Pulmonary artery endothelial cell (primary cell): ENCODE data around the gene SLC25A42. TPM values are rescaled to one million over a fixed set of nuclear protein-coding genes. Genes with fewer than 3 reads are reported as not detected.
"Not testable (repeated sequence)": the region's sequence is repeated elsewhere in the genome, so short reads cannot be mapped to it uniquely, and the experiment has no call there.

ENCODE experiments used
- DNase-seq: peaks from one replicate; pipeline ENCODE4 v3.0.0-alpha.2; 2011; ENCODE audit warnings: low read depth, low spot score
- total RNA-seq: library from RNA; depleted of rRNA; stranded (reverse); fragments of >200 nt; gene quantifications from 2 replicates; pipeline ENCODE4 v1.2.3, GENCODE V29; 2014

SLC25A42 gene
- 3.7 and 4.1 TPM in 2 replicates for total RNA-seq

- DNase-seq: peak; percentile 99
These were observed at the start of gene SLC25A42 for GRCh38 chr19:19063183-19064097. Gene SLC25A42, plus strand, starts transcription at chr19:19063994. Its CDS starts 32,131 bp downstream, at chr19:19096125.

- no peak for DNase-seq
These were observed 42.7 kb upstream of the SLC25A42 start for GRCh38 chr19:19021115-19021514.

- no peak for DNase-seq
These were observed 41.3 kb upstream of the SLC25A42 start for GRCh38 chr19:19022380-19022961.

- not testable (repeated sequence) for DNase-seq
These were observed 40.4 kb upstream of the SLC25A42 start for GRCh38 chr19:19023376-19023775.

- no peak for DNase-seq
These were observed 37.9 kb upstream of the SLC25A42 start for GRCh38 chr19:19025861-19026260.

GRCh38 chr19:19026299-19026971 lies 37.4 kb upstream of the SLC25A42 start:
- DNase-seq: no peak

GRCh38 chr19:19027228-19027627 lies 36.6 kb upstream of the SLC25A42 start:
- DNase-seq: no peak

- no peak for DNase-seq
These were observed 35.3 kb upstream of the SLC25A42 start for GRCh38 chr19:19028526-19028925.

GRCh38 chr19:19031891-19032290 lies 31.9 kb upstream of the SLC25A42 start:
- no peak for DNase-seq

- peak; percentile 83 for DNase-seq
These were observed 31.2 kb upstream of the SLC25A42 start for GRCh38 chr19:19032420-19033175.

GRCh38 chr19:19033176-19033425 lies 30.7 kb upstream of the SLC25A42 start:
- no peak for DNase-seq

GRCh38 chr19:19033426-19034203 lies 30.2 kb upstream of the SLC25A42 start, which contains the start of the genes ARMC6 and SUGP2:
Gene ARMC6, plus strand, starts transcription at chr19:19033603. Its CDS starts 607 bp downstream, at chr19:19034210.
Gene SUGP2, minus strand, starts transcription at chr19:19033517. Its CDS starts 2,446 bp downstream, at chr19:19031071.
- peak; percentile 56 for DNase-seq

GRCh38 chr19:19034204-19034624 lies 29.6 kb upstream of the SLC25A42 start:
- no peak for DNase-seq

- no peak for DNase-seq
These were observed 23.9 kb upstream of the SLC25A42 start for GRCh38 chr19:19039901-19040300.

- no peak for DNase-seq
These were observed 23.4 kb upstream of the SLC25A42 start for GRCh38 chr19:19040417-19040816.

- no peak for DNase-seq
These were observed 21.0 kb upstream of the SLC25A42 start for GRCh38 chr19:19042732-19043280.

- no peak for DNase-seq
These were observed 20.3 kb upstream of the SLC25A42 start for GRCh38 chr19:19043481-19043880.

GRCh38 chr19:19043881-19044280 lies 19.9 kb upstream of the SLC25A42 start:
- DNase-seq: no peak

- DNase-seq: no peak
These were observed 14.4 kb upstream of the SLC25A42 start for GRCh38 chr19:19049406-19049805.

- no peak for DNase-seq
These were observed 13.7 kb upstream of the SLC25A42 start for GRCh38 chr19:19050104-19050503.
